Posterior cingulate gyrus (tissue), 11 donors: ENCODE measurements around the gene RNU1-4.
"Not testable (repeated sequence)": the region's sequence is repeated elsewhere in the genome, so short reads cannot be mapped to it uniquely, and the experiment has no call there.

Experiments
- DNase-seq, 10 donors: peaks; one replicate each; pipeline versions ENCODE4 v3.0.0 to v3.0.0-alpha.2; 2020 to 2021; ENCODE audit warnings: mixed read lengths in 3 of 10
- intact Hi-C: fragments of 100-400 bp; cut with DNase I; formaldehyde crosslinking; loops from one replicate; pipeline ENCODE4 v1.15.1; 2023

The RNU1-4 gene

GRCh38 chr1:16764248-16764819 lies 24.0 kb downstream of the RNU1-4 start:
- peak in 2 of 10 donors; percentile 78 to 83 for DNase-seq
- intact Hi-C loops, result not testable (repeated sequence)

- intact Hi-C loops, result not testable (repeated sequence)
- peak in 7 of 10 donors; percentile 19 to 90 (median 78) for DNase-seq
These were observed 24.7 kb downstream of the RNU1-4 start for GRCh38 chr1:16764820-16765655.

- peak; percentile 27 to 94 (median 59) for DNase-seq
- intact Hi-C loops, result not testable (repeated sequence)
These were observed 25.7 kb downstream of the RNU1-4 start for GRCh38 chr1:16765731-16766605.

- DNase-seq, result peak in 1 of 10 donors; percentile 47
These were observed 26.5 kb downstream of the RNU1-4 start for GRCh38 chr1:16766689-16767256.

GRCh38 chr1:16770139-16770759 lies 29.9 kb downstream of the RNU1-4 start:
- intact Hi-C loops, result not testable (repeated sequence)
- peak in 3 of 10 donors; percentile 35 to 88 (median 59) for DNase-seq

More at GRCh38 chr1:16766689-16767256, 26.5 kb downstream of the RNU1-4 start:
- intact Hi-C loops, result not testable (repeated sequence)

GRCh38 chr1:16770896-16771446 lies 30.7 kb downstream of the RNU1-4 start:
- intact Hi-C loops, result not testable (repeated sequence)
- peak in 1 of 10 donors; percentile 29 for DNase-seq

- intact Hi-C loops, result not testable (repeated sequence)
- peak in 2 of 10 donors; percentile 80 for DNase-seq
These were observed 32.2 kb downstream of the RNU1-4 start for GRCh38 chr1:16772275-16773204.

GRCh38 chr1:16773205-16773596 lies 32.9 kb downstream of the RNU1-4 start:
- intact Hi-C loops, result not testable (repeated sequence)
- DNase-seq, result peak in 2 of 10 donors; percentile 54 to 85

- DNase-seq, intact Hi-C loops: not testable (repeated sequence)
These were observed 33.4 kb downstream of the RNU1-4 start for GRCh38 chr1:16773723-16774122.

- peak in 1 of 10 donors; percentile 43 for DNase-seq
These were observed 34.5 kb downstream of the RNU1-4 start for GRCh38 chr1:16774773-16775172.

GRCh38 chr1:16775290-16775689 lies 35.0 kb downstream of the RNU1-4 start:
- intact Hi-C loops, result not testable (repeated sequence)
- peak in 1 of 10 donors; percentile 61 for DNase-seq

More at GRCh38 chr1:16774773-16775172, 34.5 kb downstream of the RNU1-4 start:
- intact Hi-C loops, result not testable (repeated sequence)

GRCh38 chr1:16776248-16776647 lies 35.9 kb downstream of the RNU1-4 start:
- peak in 1 of 10 donors; percentile 41 for DNase-seq
- intact Hi-C loops, result not testable (repeated sequence)

GRCh38 chr1:16776835-16777234 lies 36.5 kb downstream of the RNU1-4 start:
- DNase-seq, result peak in 1 of 10 donors; percentile 3
- intact Hi-C loops, result not testable (repeated sequence)

- intact Hi-C loops, result not testable (repeated sequence)
- peak in 2 of 10 donors; percentile 76 to 79 for DNase-seq
These were observed 37.5 kb downstream of the RNU1-4 start for GRCh38 chr1:16777821-16778220.

GRCh38 chr1:16779525-16779924 lies 39.2 kb downstream of the RNU1-4 start:
- peak in 2 of 10 donors; percentile 6 to 42 for DNase-seq
- intact Hi-C loops, result not testable (repeated sequence)

- intact Hi-C loops, DNase-seq: not testable (repeated sequence)
These were observed 40.7 kb downstream of the RNU1-4 start for GRCh38 chr1:16781033-16781432.

- peak in 1 of 10 donors; percentile 1 for DNase-seq
- intact Hi-C loops, result not testable (repeated sequence)
These were observed 41.3 kb downstream of the RNU1-4 start for GRCh38 chr1:16781625-16782024.

- DNase-seq, intact Hi-C loops: not testable (repeated sequence)
These were observed 44.6 kb downstream of the RNU1-4 start for GRCh38 chr1:16784955-16785354.
